Fibroblast of lung (primary cell): ENCODE data around the gene SH3BGRL2. TPM values are rescaled to one million over a fixed set of nuclear protein-coding genes. Genes with fewer than 3 reads are reported as not detected.

Experiments
- DNase-seq, 2 donors: peaks; one replicate each; pipeline versions ENCODE4 v3.0.0 to v3.0.0-alpha.2; 2010; ENCODE audit warnings: low read depth in 2 of 2
- H2AFZ ChIP-seq: 2 replicates; pipeline ENCODE4 v1.5.1; 2012; ENCODE audit warnings: low read length, control low read depth, inconsistent platforms
- H3K27ac ChIP-seq: 2 replicates; pipeline ENCODE4 v1.5.1; 2011; ENCODE audit warnings: low read length, control low read depth; ENCODE audit not compliant: insufficient read depth
- H3K27me3 ChIP-seq: 2 replicates; pipeline ENCODE4 v1.5.1; 2011; ENCODE audit warnings: mild to moderate bottlenecking, low read length; ENCODE audit not compliant: control insufficient read depth, insufficient read depth
- H3K36me3 ChIP-seq: 2 replicates; pipeline ENCODE4 v1.5.1; 2011; ENCODE audit warnings: low read length; ENCODE audit not compliant: control insufficient read depth, insufficient read depth
- H3K4me1 ChIP-seq: 2 replicates; pipeline ENCODE4 v1.5.1; 2011; ENCODE audit warnings: low read length; ENCODE audit not compliant: control insufficient read depth, insufficient read depth; ENCODE audit errors: extremely low read depth
- H3K4me2 ChIP-seq: 2 replicates; pipeline ENCODE4 v1.5.1; 2011; ENCODE audit warnings: low read length, control low read depth; ENCODE audit not compliant: insufficient read depth; ENCODE audit errors: extremely low read depth
- H3K4me3 ChIP-seq, 4 experiments: fragments of 200-600 bp in 1 of 4; sonication (generic) in 1 of 4; replicated peaks in 1 of 4; 2 replicates each; pipeline ENCODE4 v1.5.1; 2011 to 2016; ENCODE audit warnings: low read length in 4 of 4, low read depth in 3 of 4, mild to moderate bottlenecking in 3 of 4, control low read depth in 2 of 4, inconsistent platforms in 1 of 4, mixed read lengths in 1 of 4; ENCODE audit not compliant: insufficient read depth in 1 of 4; ENCODE audit errors: control extremely low read depth in 1 of 4
- H3K79me2 ChIP-seq: 2 replicates; pipeline ENCODE4 v1.5.1; 2012; ENCODE audit warnings: mild to moderate bottlenecking, low read length, inconsistent platforms; ENCODE audit not compliant: control insufficient read depth, insufficient read depth
- H3K9ac ChIP-seq: 2 replicates; pipeline ENCODE4 v1.5.1; 2011; ENCODE audit warnings: mild to moderate bottlenecking, low read length, control low read depth; ENCODE audit not compliant: insufficient read depth
- H3K9me3 ChIP-seq: 2 replicates; pipeline ENCODE4 v1.5.1; 2012; ENCODE audit warnings: low read depth, low read length; ENCODE audit not compliant: control insufficient read depth, insufficient read depth
- H4K20me1 ChIP-seq: 2 replicates; pipeline ENCODE4 v1.5.1; 2011; ENCODE audit warnings: low read length; ENCODE audit not compliant: control insufficient read depth, insufficient read depth; ENCODE audit errors: extremely low read depth
- CTCF ChIP-seq, 2 donors: IDR thresholded peaks in 1 of 2; conservative IDR thresholded peaks in 1 of 2; 1 replicate in 1 of 2; 2 replicates in 1 of 2; pipeline ENCODE4 v1.5.1; 2011 to 2012; ENCODE audit warnings: low read length in 2 of 2, control low read depth in 1 of 2, inconsistent platforms in 1 of 2, low read depth in 1 of 2, mild to moderate bottlenecking in 1 of 2
- EZH2 ChIP-seq: IDR thresholded peaks from 2 replicates; pipeline ENCODE4 v1.5.1; 2012; ENCODE audit warnings: low read length, control low read depth, mild to moderate bottlenecking; ENCODE audit errors: missing control alignments
- polyA plus RNA-seq, 2 donors: library from polyadenylated mRNA; depleted of rRNA in 1 of 2; stranded (reverse) in 1 of 2; unstranded in 1 of 2; fragments of >200 nt; gene quantifications; 2 replicates each; pipeline ENCODE4 v1.2.1, GENCODE V29; 2011 to 2012; ENCODE audit warnings: missing spikeins in 1 of 2
- total RNA-seq: library from RNA; depleted of rRNA; stranded (reverse); fragments of >200 nt; gene quantifications from 2 replicates; pipeline ENCODE4 v1.2.1, GENCODE V29; 2014

Gene SH3BGRL2
- total and polyA plus RNA-seq, 2 donors (not counting 1 experiment from before 2014, with no cell fraction given) = 1.5 to 4.3 TPM

- H3K27me3 ChIP-seq = no peaks in the 10 kb centered on the region
- no peaks in the 10 kb centered on the region for H3K36me3 ChIP-seq
- H3K4me1 ChIP-seq = peaks cover 6% of the 10 kb centered on the region
- no peak overlapping the region for H3K9ac ChIP-seq
- H4K20me1 ChIP-seq = no peaks in the 10 kb centered on the region
- peak in 1 of 2 donors; percentile 21 for DNase-seq
- H3K27ac ChIP-seq = no peak overlapping the region
- H3K9me3 ChIP-seq = no peaks in the 10 kb centered on the region
- no peak overlapping the region for H3K4me2 ChIP-seq
- no peak overlapping the region for H3K4me3 ChIP-seq
- no peak overlapping the region for H2AFZ ChIP-seq
- no peaks in the 10 kb centered on the region for H3K79me2 ChIP-seq
- TF ChIP-seq CTCF (conservative IDR thresholded peaks at IDR 0.05 in 1 of 2, IDR thresholded peaks at IDR 0.05 in 1 of 2; ENCODE audit: low read depth in 1 of 2, low read length in 2 of 2) = no peak
- TF ChIP-seq EZH2 = no peak
Measured at GRCh38 chr6:79602859-79603258, 28.3 kb upstream of the SH3BGRL2 start.

- H3K9ac ChIP-seq = no peak overlapping the region
- peak in 1 of 2 donors; percentile 98 for DNase-seq
- H3K79me2 ChIP-seq = no peaks in the 10 kb centered on the region
- no peak overlapping the region for H2AFZ ChIP-seq
- H3K9me3 ChIP-seq = no peaks in the 10 kb centered on the region
- H3K4me3 ChIP-seq = no peak overlapping the region
- H3K4me2 ChIP-seq = no peak overlapping the region
- no peaks in the 10 kb centered on the region for H4K20me1 ChIP-seq
- H3K36me3 ChIP-seq = no peaks in the 10 kb centered on the region
- peaks cover 6% of the 10 kb centered on the region for H3K4me1 ChIP-seq
- no peaks in the 10 kb centered on the region for H3K27me3 ChIP-seq
- TF ChIP-seq CTCF (conservative IDR thresholded peaks at IDR 0.05 in 1 of 2, IDR thresholded peaks at IDR 0.05 in 1 of 2; ENCODE audit: low read depth in 1 of 2, low read length in 2 of 2) = no peak
- TF ChIP-seq EZH2 = no peak
- no peak overlapping the region for H3K27ac ChIP-seq
Measured at GRCh38 chr6:79604583-79605037, 26.5 kb upstream of the SH3BGRL2 start.

- no peak overlapping the region for H2AFZ ChIP-seq
- H3K9me3 ChIP-seq = no peaks in the 10 kb centered on the region
- peak; percentile 46 to 88 for DNase-seq
- H4K20me1 ChIP-seq = no peaks in the 10 kb centered on the region
- no peak overlapping the region for H3K9ac ChIP-seq
- no peak overlapping the region for H3K4me3 ChIP-seq
- H3K4me1 ChIP-seq = peaks cover 6% of the 10 kb centered on the region
- TF ChIP-seq EZH2 = no peak
- H3K36me3 ChIP-seq = no peaks in the 10 kb centered on the region
- no peaks in the 10 kb centered on the region for H3K27me3 ChIP-seq
- no peak overlapping the region for H3K4me2 ChIP-seq
- H3K27ac ChIP-seq = no peak overlapping the region
- H3K79me2 ChIP-seq = no peaks in the 10 kb centered on the region
Measured at GRCh38 chr6:79605061-79605460, 26.1 kb upstream of the SH3BGRL2 start.
